HEK293T (cell line): Measurements from ENCODE around the gene CR1L.
"Not testable (repeated sequence)": the region's sequence is repeated elsewhere in the genome, so short reads cannot be mapped to it uniquely, and the experiment has no call there.

Source experiments
- CTCF ChIA-PET: fragments of 350-600 bp; formaldehyde crosslinking; extraction: SDS; loops from one replicate; lab custom pipeline; 2021; ENCODE audit warnings: antibody characterized with exemption, inconsistent platforms; lab: Yijun Ruan, JAX
- POLR2A ChIA-PET: fragments of 350-600 bp; formaldehyde crosslinking; extraction: SDS; loops from one replicate; lab custom pipeline; 2020; ENCODE audit warnings: antibody characterized with exemption, inconsistent platforms; lab: Yijun Ruan, JAX
- DNase-seq: peaks from one replicate; pipeline ENCODE4 v3.0.0; 2012; ENCODE audit warnings: mixed read lengths; ENCODE audit errors: extremely low spot score
- ARNT ChIP-seq: fragments of 450-650 bp; IDR thresholded peaks from 2 replicates; pipeline ENCODE4 v1.6.1; 2017; ENCODE audit warnings: mild to moderate bottlenecking
- BHLHE40 ChIP-seq: fragments of 450-650 bp; IDR thresholded peaks from 2 replicates; pipeline ENCODE4 v1.6.1; 2016; ENCODE audit warnings: mild to moderate bottlenecking, moderate library complexity, borderline replicate concordance
- CTBP1 ChIP-seq: fragments of 450-650 bp; IDR thresholded peaks from 2 replicates; pipeline ENCODE4 v1.6.1; 2016; ENCODE audit warnings: borderline replicate concordance
- FOXA1 ChIP-seq: fragments of 450-650 bp; IDR thresholded peaks from 2 replicates; pipeline ENCODE4 v1.6.1; 2016; ENCODE audit warnings: mild to moderate bottlenecking
- FOXK2 ChIP-seq: fragments of 450-650 bp; IDR thresholded peaks from 2 replicates; pipeline ENCODE4 v1.6.1; 2016; ENCODE audit warnings: mild to moderate bottlenecking
- FOXM1 ChIP-seq: fragments of 450-650 bp; IDR thresholded peaks from 2 replicates; pipeline ENCODE4 v1.6.1; 2017; ENCODE audit warnings: mild to moderate bottlenecking, borderline replicate concordance
- HDGF ChIP-seq: fragments of 450-650 bp; IDR thresholded peaks from 2 replicates; pipeline ENCODE4 v1.6.1; 2017; ENCODE audit warnings: antibody characterized with exemption, borderline replicate concordance
- NFRKB ChIP-seq: fragments of 450-650 bp; IDR thresholded peaks from 2 replicates; pipeline ENCODE4 v1.6.1; 2016; ENCODE audit warnings: mild to moderate bottlenecking, moderate library complexity
- PKNOX1 ChIP-seq: fragments of 450-650 bp; IDR thresholded peaks from 2 replicates; pipeline ENCODE4 v1.6.1; 2016
- SP1 ChIP-seq: fragments of 450-650 bp; IDR thresholded peaks from 2 replicates; pipeline ENCODE4 v1.6.1; 2017
- SUZ12 ChIP-seq: fragments of 450-650 bp; IDR thresholded peaks from 2 replicates; pipeline ENCODE4 v1.6.1; 2016; ENCODE audit warnings: mild to moderate bottlenecking
- TARDBP ChIP-seq: fragments of 450-650 bp; IDR thresholded peaks from 2 replicates; pipeline ENCODE4 v1.6.1; 2016
- ZNF384 ChIP-seq: fragments of 450-650 bp; IDR thresholded peaks from 2 replicates; pipeline ENCODE4 v1.6.1; 2016

The CR1L gene

GRCh38 chr1:207763091-207763490 lies 118.2 kb downstream of the CR1L start:
- TF ChIP-seq NFRKB: no peak
- POLR2A ChIA-PET: no interaction called here
- DNase-seq: no peak
- CTCF ChIA-PET: interaction anchor here (0.6 kb wide), 1 partner anchor 73 kb away, joined by 3 read pairs; no protein-coding TSS in a partner anchor

GRCh38 chr1:207763972-207764371 lies 119.0 kb downstream of the CR1L start:
- POLR2A ChIA-PET: no interaction called here

GRCh38 chr1:207766569-207766968 lies 121.6 kb downstream of the CR1L start:
- DNase-seq: no peak
- CTCF ChIA-PET: no interaction called here
- no peak for TF ChIP-seq FOXK2
- TF ChIP-seq FOXA1: no peak
- TF ChIP-seq FOXM1: no peak
- TF ChIP-seq HDGF: no peak
- no peak for TF ChIP-seq SP1
- no peak for TF ChIP-seq NFRKB
- POLR2A ChIA-PET: no interaction called here

More at GRCh38 chr1:207763972-207764371, 119.0 kb downstream of the CR1L start:
- no peak for TF ChIP-seq FOXA1
- TF ChIP-seq BHLHE40: no peak
- TF ChIP-seq PKNOX1: no peak
- TF ChIP-seq SUZ12: no peak
- TF ChIP-seq ARNT: no peak
- TF ChIP-seq TARDBP: no peak
- TF ChIP-seq CTBP1: no peak
- TF ChIP-seq ZNF384: no peak
- TF ChIP-seq HDGF: no peak
- DNase-seq: no peak
- CTCF ChIA-PET: interaction anchor here (0.6 kb wide), 1 partner anchor 72 kb away, joined by 3 read pairs; no protein-coding TSS in a partner anchor

- CTCF ChIA-PET, DNase-seq, POLR2A ChIA-PET: not testable (repeated sequence)
Measured at GRCh38 chr1:207770514-207770913, 125.6 kb downstream of the CR1L start.
